Breast epithelium (tissue), 3 donors: ENCODE results near the gene LIPH.

Experiments
- POLR2A ChIP-seq: fragments of 450-650 bp; IDR thresholded peaks from one replicate; pipeline ENCODE4 v1.6.1; 2016; ENCODE audit warnings: antibody characterized with exemption, mild to moderate bottlenecking, moderate library complexity
- POLR2AphosphoS5 ChIP-seq, 3 donors: sonication (generic); formaldehyde crosslinking; IDR thresholded peaks; one replicate each; pipeline ENCODE4 v1.6.1; 2017; ENCODE audit warnings: antibody characterized with exemption in 3 of 3
- TF ChIP-seq, protein P1 (sequence below), 3 donors: fragments of 450-650 bp; IDR thresholded peaks; one replicate each; pipeline ENCODE4 v1.5.1; 2016 to 2017; ENCODE audit warnings: antibody characterized with exemption in 3 of 3, mild to moderate bottlenecking in 3 of 3, moderate library complexity in 3 of 3

DNA sequence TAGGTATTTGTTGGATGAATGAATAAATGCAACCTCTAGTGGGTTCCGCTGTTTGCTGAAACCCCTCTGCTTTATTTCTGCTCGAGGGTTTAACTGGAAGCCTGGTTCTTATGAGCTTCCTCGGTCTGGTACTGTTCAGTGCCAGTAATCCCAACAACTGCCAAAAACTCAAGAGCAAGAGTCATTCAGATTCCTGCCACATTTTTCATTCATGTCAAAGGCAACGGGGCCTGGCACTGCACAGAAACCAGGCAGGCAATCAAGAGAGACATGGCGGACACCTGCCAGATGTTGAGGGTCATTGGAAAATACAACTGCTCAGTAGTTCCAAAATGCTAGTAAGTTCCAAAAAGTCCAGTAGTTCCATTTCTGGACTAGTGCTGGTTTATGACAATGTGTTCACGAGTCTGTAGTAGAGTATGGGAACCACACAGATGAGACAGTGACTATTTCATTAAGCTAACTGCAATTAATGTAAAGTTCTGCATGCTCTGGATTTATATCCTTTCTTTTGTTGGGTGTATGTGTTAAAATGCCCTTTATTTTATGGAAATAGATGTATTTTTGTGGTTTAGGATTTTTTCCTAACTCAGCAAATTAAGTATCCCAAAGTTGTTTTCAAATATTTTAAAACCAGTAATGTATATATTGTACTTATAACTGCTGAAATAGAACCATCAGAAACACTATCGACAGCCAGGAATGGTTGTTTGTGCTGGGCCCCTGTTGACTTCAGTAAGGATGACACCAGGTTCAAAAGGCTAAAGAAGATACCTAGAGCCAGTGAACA is 30.8 kb downstream of the LIPH start:
- TF ChIP-seq, protein P1, sequence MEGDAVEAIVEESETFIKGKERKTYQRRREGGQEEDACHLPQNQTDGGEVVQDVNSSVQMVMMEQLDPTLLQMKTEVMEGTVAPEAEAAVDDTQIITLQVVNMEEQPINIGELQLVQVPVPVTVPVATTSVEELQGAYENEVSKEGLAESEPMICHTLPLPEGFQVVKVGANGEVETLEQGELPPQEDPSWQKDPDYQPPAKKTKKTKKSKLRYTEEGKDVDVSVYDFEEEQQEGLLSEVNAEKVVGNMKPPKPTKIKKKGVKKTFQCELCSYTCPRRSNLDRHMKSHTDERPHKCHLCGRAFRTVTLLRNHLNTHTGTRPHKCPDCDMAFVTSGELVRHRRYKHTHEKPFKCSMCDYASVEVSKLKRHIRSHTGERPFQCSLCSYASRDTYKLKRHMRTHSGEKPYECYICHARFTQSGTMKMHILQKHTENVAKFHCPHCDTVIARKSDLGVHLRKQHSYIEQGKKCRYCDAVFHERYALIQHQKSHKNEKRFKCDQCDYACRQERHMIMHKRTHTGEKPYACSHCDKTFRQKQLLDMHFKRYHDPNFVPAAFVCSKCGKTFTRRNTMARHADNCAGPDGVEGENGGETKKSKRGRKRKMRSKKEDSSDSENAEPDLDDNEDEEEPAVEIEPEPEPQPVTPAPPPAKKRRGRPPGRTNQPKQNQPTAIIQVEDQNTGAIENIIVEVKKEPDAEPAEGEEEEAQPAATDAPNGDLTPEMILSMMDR (IDR thresholded peaks at IDR 0.05), result no peak
- no peak for TF ChIP-seq POLR2A
- no peak for TF ChIP-seq POLR2AphosphoS5 (IDR thresholded peaks at IDR 0.05)
